Ramos (cell line): ENCODE measurements around the gene SLIT3.

Experiments used
- in situ Hi-C: fragments of 300-500 bp; cut with MboI; formaldehyde crosslinking; loops from one replicate; pipeline ENCODE4 v1.14.3; 2022; ENCODE audit warnings: low sequenced_read_pairs; ENCODE audit not compliant: unreplicated experiment

The SLIT3 gene

GRCh38 chr5:168960497-168960896, 340.4 kb downstream of the SLIT3 start:
- in situ Hi-C loops: no loop called here

GRCh38 chr5:168953351-168953750, 347.6 kb downstream of the SLIT3 start:
- in situ Hi-C loops: no loop called here

GRCh38 chr5:168952196-168952595, 348.7 kb downstream of the SLIT3 start:
- in situ Hi-C loops: no loop called here

- in situ Hi-C loops: no loop called here
Observed at GRCh38 chr5:168951769-168952168, 349.2 kb downstream of the SLIT3 start.

GRCh38 chr5:168951356-168951755, 349.6 kb downstream of the SLIT3 start:
- in situ Hi-C loops: no loop called here

GRCh38 chr5:168950241-168950951, 350.5 kb downstream of the SLIT3 start:
- in situ Hi-C loops: no loop called here

- in situ Hi-C loops: no loop called here
Observed at GRCh38 chr5:168948746-168949145, 352.2 kb downstream of the SLIT3 start.

- in situ Hi-C loops: no loop called here
Observed at GRCh38 chr5:168947212-168947868, 353.6 kb downstream of the SLIT3 start.

- in situ Hi-C loops: no loop called here
Observed at GRCh38 chr5:168946363-168946762, 354.6 kb downstream of the SLIT3 start.

GRCh38 chr5:168944004-168944403, 356.9 kb downstream of the SLIT3 start:
- in situ Hi-C loops: no loop called here

GRCh38 chr5:168943091-168943884, 357.7 kb downstream of the SLIT3 start:
- in situ Hi-C loops: no loop called here

GRCh38 chr5:168941901-168942300, 359.0 kb downstream of the SLIT3 start:
- in situ Hi-C loops: no loop called here

GRCh38 chr5:168940712-168941111, 360.2 kb downstream of the SLIT3 start:
- in situ Hi-C loops: no loop called here

- in situ Hi-C loops: no loop called here
Observed at GRCh38 chr5:168939887-168940544, 360.9 kb downstream of the SLIT3 start.

GRCh38 chr5:168939156-168939800, 361.7 kb downstream of the SLIT3 start:
- in situ Hi-C loops: no loop called here

- in situ Hi-C loops: no loop called here
Observed at GRCh38 chr5:168936511-168936910, 364.4 kb downstream of the SLIT3 start.

GRCh38 chr5:168935183-168935582, 365.8 kb downstream of the SLIT3 start:
- in situ Hi-C loops: no loop called here

- in situ Hi-C loops: no loop called here
Observed at GRCh38 chr5:168934169-168934568, 366.8 kb downstream of the SLIT3 start.

GRCh38 chr5:168932400-168933189, 368.3 kb downstream of the SLIT3 start:
- in situ Hi-C loops: no loop called here
